GM12878 (cell line): ENCODE data around the gene PPP2R5C.

Source experiments
- CREB1 ChIP-seq: IDR thresholded peaks from 2 replicates; pipeline ENCODE4 v1.6.1; 2012; ENCODE audit warnings: low read depth, mild to moderate bottlenecking, inconsistent platforms
- FOXK2 ChIP-seq: fragments of 450-650 bp; IDR thresholded peaks from 2 replicates; pipeline ENCODE4 v1.6.1; 2017; ENCODE audit warnings: mild to moderate bottlenecking, moderate library complexity
- JUND ChIP-seq: IDR thresholded peaks from 2 replicates; pipeline ENCODE4 v1.6.1; 2012; ENCODE audit warnings: low read depth, mild to moderate bottlenecking, low read length, improper control_type of control experiment, moderate library complexity
- NR2C1 ChIP-seq: fragments of 450-650 bp; IDR thresholded peaks from 2 replicates; pipeline ENCODE4 v1.6.1; 2017; ENCODE audit warnings: antibody characterized with exemption, mild to moderate bottlenecking, moderate library complexity
- NR2F1 ChIP-seq: fragments of 450-650 bp; conservative IDR thresholded peaks from 2 replicates; pipeline ENCODE4 v1.6.1; 2017; ENCODE audit warnings: mild to moderate bottlenecking
- POLR2AphosphoS5 ChIP-seq: IDR thresholded peaks from 2 replicates; pipeline ENCODE4 v1.6.1; 2011; ENCODE audit warnings: mild to moderate bottlenecking, low read length, inconsistent platforms
- SPI1 ChIP-seq: IDR thresholded peaks from 2 replicates; pipeline ENCODE4 v1.6.1; 2011; ENCODE audit warnings: low read depth, mild to moderate bottlenecking, low read length, moderate library complexity, borderline replicate concordance; ENCODE audit not compliant: insufficient read depth
- SRF ChIP-seq, 2 experiments: IDR thresholded peaks; 2 replicates each; pipeline ENCODE4 v1.6.1; 2011; ENCODE audit warnings: low read depth in 2 of 2, low read length in 2 of 2, mild to moderate bottlenecking in 1 of 2, moderate library complexity in 1 of 2
- SUZ12 ChIP-seq: fragments of 200-600 bp; sonication (generic); IDR thresholded peaks from one replicate; pipeline ENCODE4 v1.6.1; 2018; ENCODE audit warnings: antibody characterized with exemption, mild to moderate bottlenecking; ENCODE audit not compliant: unreplicated experiment
- TF ChIP-seq, protein P1 (sequence below), 3 experiments: IDR thresholded peaks in 2 of 3; conservative IDR thresholded peaks in 1 of 3; 2 replicates each; pipeline ENCODE4 v1.5.1; 2011; ENCODE audit warnings: low read depth in 3 of 3, low read length in 3 of 3, mild to moderate bottlenecking in 3 of 3, control low read depth in 2 of 3, moderate library complexity in 2 of 3, inconsistent platforms in 1 of 3, mixed read lengths in 1 of 3; ENCODE audit not compliant: control insufficient read depth in 2 of 3, insufficient read depth in 1 of 3; ENCODE audit errors: extremely low read depth in 1 of 3
- TF ChIP-seq, protein P2 (sequence below): fragments of 150-350 bp; IDR thresholded peaks from 2 replicates; pipeline ENCODE4 v1.6.1; 2016; ENCODE audit warnings: low read depth, low read length

DNA sequence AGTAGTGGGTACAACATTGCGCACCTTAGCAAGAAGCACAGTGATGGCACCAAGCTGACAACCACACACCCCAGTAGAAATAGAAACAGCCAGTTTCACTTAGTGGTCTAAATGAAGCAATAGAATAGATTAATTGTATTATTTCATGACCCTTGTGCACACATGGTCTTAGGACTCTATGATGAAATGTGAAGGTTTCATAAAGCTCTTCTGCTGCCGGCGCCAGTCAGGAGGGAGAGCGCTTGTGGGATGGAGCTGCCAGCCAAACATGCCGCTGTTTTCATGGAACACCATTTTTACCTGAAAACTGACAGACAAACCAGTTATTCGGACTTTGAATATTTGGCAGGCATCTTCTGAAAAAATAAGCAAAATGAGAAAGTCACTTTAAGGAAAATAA, 100.0 kb downstream of the PPP2R5C start:
- TF ChIP-seq SPI1 (no peak), SUZ12 (no peak), SRF (IDR thresholded peaks at IDR 0.05; ENCODE audit: low read depth in 2 of 2, low read length in 2 of 2) (no peak), CREB1 (no peak), JUND (no peak), POLR2AphosphoS5 (no peak), NR2C1 (no peak), NR2F1 (no peak), FOXK2 (no peak)
- TF ChIP-seq, protein P1, sequence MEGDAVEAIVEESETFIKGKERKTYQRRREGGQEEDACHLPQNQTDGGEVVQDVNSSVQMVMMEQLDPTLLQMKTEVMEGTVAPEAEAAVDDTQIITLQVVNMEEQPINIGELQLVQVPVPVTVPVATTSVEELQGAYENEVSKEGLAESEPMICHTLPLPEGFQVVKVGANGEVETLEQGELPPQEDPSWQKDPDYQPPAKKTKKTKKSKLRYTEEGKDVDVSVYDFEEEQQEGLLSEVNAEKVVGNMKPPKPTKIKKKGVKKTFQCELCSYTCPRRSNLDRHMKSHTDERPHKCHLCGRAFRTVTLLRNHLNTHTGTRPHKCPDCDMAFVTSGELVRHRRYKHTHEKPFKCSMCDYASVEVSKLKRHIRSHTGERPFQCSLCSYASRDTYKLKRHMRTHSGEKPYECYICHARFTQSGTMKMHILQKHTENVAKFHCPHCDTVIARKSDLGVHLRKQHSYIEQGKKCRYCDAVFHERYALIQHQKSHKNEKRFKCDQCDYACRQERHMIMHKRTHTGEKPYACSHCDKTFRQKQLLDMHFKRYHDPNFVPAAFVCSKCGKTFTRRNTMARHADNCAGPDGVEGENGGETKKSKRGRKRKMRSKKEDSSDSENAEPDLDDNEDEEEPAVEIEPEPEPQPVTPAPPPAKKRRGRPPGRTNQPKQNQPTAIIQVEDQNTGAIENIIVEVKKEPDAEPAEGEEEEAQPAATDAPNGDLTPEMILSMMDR (IDR thresholded peaks at IDR 0.05 in 2 of 3, conservative IDR thresholded peaks at IDR 0.05 in 1 of 3; ENCODE audit: control insufficient read depth in 2 of 3, extremely low read depth in 1 of 3, insufficient read depth in 1 of 3, low read depth in 3 of 3, low read length in 3 of 3) = no peak
- TF ChIP-seq, protein P2, sequence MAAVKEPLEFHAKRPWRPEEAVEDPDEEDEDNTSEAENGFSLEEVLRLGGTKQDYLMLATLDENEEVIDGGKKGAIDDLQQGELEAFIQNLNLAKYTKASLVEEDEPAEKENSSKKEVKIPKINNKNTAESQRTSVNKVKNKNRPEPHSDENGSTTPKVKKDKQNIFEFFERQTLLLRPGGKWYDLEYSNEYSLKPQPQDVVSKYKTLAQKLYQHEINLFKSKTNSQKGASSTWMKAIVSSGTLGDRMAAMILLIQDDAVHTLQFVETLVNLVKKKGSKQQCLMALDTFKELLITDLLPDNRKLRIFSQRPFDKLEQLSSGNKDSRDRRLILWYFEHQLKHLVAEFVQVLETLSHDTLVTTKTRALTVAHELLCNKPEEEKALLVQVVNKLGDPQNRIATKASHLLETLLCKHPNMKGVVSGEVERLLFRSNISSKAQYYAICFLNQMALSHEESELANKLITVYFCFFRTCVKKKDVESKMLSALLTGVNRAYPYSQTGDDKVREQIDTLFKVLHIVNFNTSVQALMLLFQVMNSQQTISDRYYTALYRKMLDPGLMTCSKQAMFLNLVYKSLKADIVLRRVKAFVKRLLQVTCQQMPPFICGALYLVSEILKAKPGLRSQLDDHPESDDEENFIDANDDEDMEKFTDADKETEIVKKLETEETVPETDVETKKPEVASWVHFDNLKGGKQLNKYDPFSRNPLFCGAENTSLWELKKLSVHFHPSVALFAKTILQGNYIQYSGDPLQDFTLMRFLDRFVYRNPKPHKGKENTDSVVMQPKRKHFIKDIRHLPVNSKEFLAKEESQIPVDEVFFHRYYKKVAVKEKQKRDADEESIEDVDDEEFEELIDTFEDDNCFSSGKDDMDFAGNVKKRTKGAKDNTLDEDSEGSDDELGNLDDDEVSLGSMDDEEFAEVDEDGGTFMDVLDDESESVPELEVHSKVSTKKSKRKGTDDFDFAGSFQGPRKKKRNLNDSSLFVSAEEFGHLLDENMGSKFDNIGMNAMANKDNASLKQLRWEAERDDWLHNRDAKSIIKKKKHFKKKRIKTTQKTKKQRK = no peak
